Measurements from ENCODE around the gene FOXR1. TPM values are rescaled to one million over a fixed set of nuclear protein-coding genes. Genes with fewer than 3 reads are reported as not detected.

Gene FOXR1
- not detected in 2 replicates for total RNA-seq

GRCh38 chr11:118971646-118972045 is at the start of gene FOXR1:
Gene FOXR1, plus strand, starts transcription at chr11:118971761. Its CDS starts 171 bp downstream, at chr11:118971932.

GRCh38 chr11:118956094-118956846 is 15.3 kb upstream of the FOXR1 start, which contains the start of gene UPK2:
Gene UPK2, plus strand, starts transcription at chr11:118956298. Its CDS starts 53 bp downstream, at chr11:118956351.

GRCh38 chr11:118997627-118998387 is 26.2 kb downstream of the FOXR1 start, which contains the start of gene CENATAC:
Gene CENATAC, plus strand, starts transcription at chr11:118998138. Its CDS starts 60 bp downstream, at chr11:118998198.

GRCh38 chr11:119018074-119018938 is 46.7 kb downstream of the FOXR1 start, which contains the start of the genes RPS25 and TRAPPC4:
Gene RPS25, minus strand, starts transcription at chr11:119018343. Its CDS starts 59 bp downstream, at chr11:119018284.
Gene TRAPPC4, plus strand, starts transcription at chr11:119018766. Its CDS starts 30 bp downstream, at chr11:119018796.

GRCh38 chr11:119030329-119031047 is 58.9 kb downstream of the FOXR1 start, which contains the start of gene SLC37A4:
Gene SLC37A4, minus strand, starts transcription at chr11:119030877.

Other genes starting within 250 kb of the FOXR1 start
- gene DDX6, start 180.6 kb upstream of the FOXR1 start, total RNA-seq: 125 and 215 TPM in 2 replicates
- gene CXCR5, start 87.9 kb upstream of the FOXR1 start, total RNA-seq: not detected in 2 replicates
- 22.9 and 37.4 TPM in 2 replicates for gene BCL9L, start 45.8 kb upstream of the FOXR1 start, total RNA-seq
- not detected in 2 replicates for gene UPK2, start 15.5 kb upstream of the FOXR1 start, total RNA-seq
- gene CENATAC, start 26.4 kb downstream of the FOXR1 start, total RNA-seq: 22.1 and 30.6 TPM in 2 replicates
- 921 and 1,482 TPM in 2 replicates for gene RPS25, start 46.6 kb downstream of the FOXR1 start, total RNA-seq
- 105 and 115 TPM in 2 replicates for gene TRAPPC4, start 47.0 kb downstream of the FOXR1 start, total RNA-seq
- gene SLC37A4, start 59.1 kb downstream of the FOXR1 start, total RNA-seq: 13.7 and 13.9 TPM in 2 replicates
- gene HYOU1, start 85.4 kb downstream of the FOXR1 start, total RNA-seq: 282 and 311 TPM in 2 replicates
- 21.5 and 23.5 TPM in 2 replicates for gene VPS11, start 96.1 kb downstream of the FOXR1 start, total RNA-seq
- 16.0 and 16.9 TPM in 2 replicates for gene HMBS, start 113.1 kb downstream of the FOXR1 start, total RNA-seq
- 16.0 and 34.1 TPM in 2 replicates for gene DPAGT1, start 130.1 kb downstream of the FOXR1 start, total RNA-seq
- gene C2CD2L, start 135.6 kb downstream of the FOXR1 start, total RNA-seq: 5.0 and 5.5 TPM in 2 replicates
- gene HINFP, start 149.8 kb downstream of the FOXR1 start, total RNA-seq: 13.7 and 16.1 TPM in 2 replicates
- gene ABCG4, start 177.3 kb downstream of the FOXR1 start, total RNA-seq: under 0.01 and 0.32 TPM in 2 replicates
- gene NLRX1, start 197.0 kb downstream of the FOXR1 start, total RNA-seq: 12.9 and 14.0 TPM in 2 replicates
- not detected in 2 replicates for gene NHERF4, start 213.7 kb downstream of the FOXR1 start, total RNA-seq
- gene CBL, start 234.6 kb downstream of the FOXR1 start, total RNA-seq: 12.2 and 25.3 TPM in 2 replicates

Measured in smooth muscle cell of the umbilical artery (primary cell).